H1 (cell line): ENCODE results near the gene ENOSF1. TPM values are rescaled to one million over a fixed set of nuclear protein-coding genes. Genes with fewer than 3 reads are reported as not detected.

Experiments used
- CTCF ChIA-PET: fragments of 300-600 bp; sonication (Branson Sonifier 250); formaldehyde crosslinking; loops from one replicate; lab custom pipeline; 2021; ENCODE audit not compliant: partially characterized antibody; lab: Charles Lee
- POLR2A ChIA-PET: fragments of 300-600 bp; sonication (Branson Sonifier 250); formaldehyde crosslinking; loops from one replicate; lab custom pipeline; 2021; ENCODE audit warnings: inconsistent platforms; ENCODE audit not compliant: partially characterized antibody; lab: Charles Lee
- DNase-seq, 2 experiments: peaks; one replicate each; pipeline versions ENCODE4 v3.0.0 to v3.0.0-alpha.2; 2010 to 2022; ENCODE audit warnings: low spot score in 2 of 2, low read depth in 1 of 2, mixed read lengths in 1 of 2
- FAIRE-seq: peaks from 2 replicates; lab custom pipeline; 2011; peaks lifted over from hg19 to GRCh38; lab: Jason Lieb, UNC
- H2AFZ ChIP-seq: 2 replicates; pipeline ENCODE4 v1.8.1; 2012; ENCODE audit warnings: low read length, inconsistent platforms
- H2AK5ac ChIP-seq: 2 replicates; pipeline ENCODE4 v1.6.1; 2013; ENCODE audit warnings: low read depth, low read length
- H2BK120ac ChIP-seq: replicated peaks from 2 replicates; pipeline ENCODE3; 2013; ENCODE audit warnings: low read depth, low read length, inconsistent platforms
- H2BK12ac ChIP-seq: 2 replicates; pipeline ENCODE4 v1.6.1; 2013; ENCODE audit warnings: low read depth, low read length
- H2BK15ac ChIP-seq: 2 replicates; pipeline ENCODE4 v1.6.1; 2013; ENCODE audit warnings: low read length
- H2BK20ac ChIP-seq: 2 replicates; pipeline ENCODE4 v1.6.1; 2013; ENCODE audit warnings: low read length
- H2BK5ac ChIP-seq: 2 replicates; pipeline ENCODE4 v1.6.1; 2013; ENCODE audit warnings: low read depth, low read length
- H3K14ac ChIP-seq: 2 replicates; pipeline ENCODE4 v1.6.1; 2013; ENCODE audit warnings: inconsistent platforms; ENCODE audit not compliant: insufficient read length
- H3K18ac ChIP-seq: 2 replicates; pipeline ENCODE4 v1.6.1; 2013; ENCODE audit warnings: low read length; ENCODE audit errors: extremely low read depth
- H3K23ac ChIP-seq: 2 replicates; pipeline ENCODE4 v1.6.1; 2013; ENCODE audit warnings: inconsistent platforms; ENCODE audit not compliant: insufficient read length
- H3K23me2 ChIP-seq: 2 replicates; pipeline ENCODE4 v1.6.1; 2013; ENCODE audit warnings: low read depth, low read length
- H3K27ac ChIP-seq: 2 replicates; pipeline ENCODE4 v1.6.1; 2011; ENCODE audit warnings: low read depth, low read length, inconsistent platforms
- H3K27me3 ChIP-seq, 4 experiments: replicated peaks in 1 of 4; 1 replicate in 1 of 4; 2 replicates in 3 of 4; pipeline versions ENCODE4 v1.6.1 to v1.8.1; 2011 to 2013; ENCODE audit warnings: low read length in 3 of 4, mild to moderate bottlenecking in 3 of 4, inconsistent platforms in 2 of 4, mixed read lengths in 2 of 4, moderate library complexity in 1 of 4; ENCODE audit not compliant: control insufficient read depth in 3 of 4, insufficient read depth in 3 of 4; ENCODE audit errors: extremely low read depth in 1 of 4
- H3K36me3 ChIP-seq, 4 experiments: 2 replicates each; pipeline versions ENCODE4 v1.6.1 to v1.8.1; 2011 to 2013; ENCODE audit warnings: mild to moderate bottlenecking in 4 of 4, low read length in 3 of 4, moderate library complexity in 2 of 4, control low read depth in 1 of 4, inconsistent platforms in 1 of 4; ENCODE audit not compliant: insufficient read depth in 4 of 4, control insufficient read depth in 2 of 4
- H3K4ac ChIP-seq: replicated peaks from 2 replicates; pipeline ENCODE3; 2013; ENCODE audit warnings: low read length, low read depth, mixed read lengths, inconsistent platforms; ENCODE audit not compliant: insufficient read length
- H3K4me1 ChIP-seq, 4 experiments: replicated peaks in 1 of 4; 1 replicate in 1 of 4; 2 replicates in 3 of 4; pipeline versions ENCODE4 v1.6.1 to v1.8.1; 2011 to 2013; ENCODE audit warnings: low read length in 3 of 4, inconsistent platforms in 2 of 4, mixed read lengths in 1 of 4; ENCODE audit not compliant: insufficient read depth in 4 of 4, control insufficient read depth in 3 of 4
- H3K4me2 ChIP-seq, 2 experiments: 2 replicates each; pipeline versions ENCODE4 v1.6.1 to v1.8.1; 2011 to 2013; ENCODE audit warnings: low read depth in 2 of 2, low read length in 2 of 2, control low read depth in 1 of 2, inconsistent platforms in 1 of 2, mild to moderate bottlenecking in 1 of 2; ENCODE audit not compliant: insufficient read depth in 1 of 2
- H3K4me3 ChIP-seq, 4 experiments: fragments of 200-600, 300-600 bp in 1 of 4; sonication (generic), shearing (Covaris generic), sonication (Bioruptor Twin) in 1 of 4; 2 replicates each; pipeline versions ENCODE4 v1.5.1 to v1.8.1; 2011 to 2016; ENCODE audit warnings: low read length in 4 of 4, low read depth in 3 of 4, control low read depth in 2 of 4, inconsistent platforms in 2 of 4, mild to moderate bottlenecking in 2 of 4, mixed read lengths in 1 of 4, moderate library complexity in 1 of 4; ENCODE audit not compliant: insufficient read depth in 2 of 4; ENCODE audit errors: extremely low read depth in 1 of 4
- H3K56ac ChIP-seq: replicated peaks from 2 replicates; pipeline ENCODE3; 2013; ENCODE audit warnings: low read depth, mild to moderate bottlenecking, mixed read lengths, low read length, inconsistent platforms; ENCODE audit not compliant: insufficient read length
- H3K79me1 ChIP-seq: 2 replicates; pipeline ENCODE4 v1.6.1; 2013; ENCODE audit warnings: low read depth, low read length, control low read depth
- H3K79me2 ChIP-seq, 2 experiments: 2 replicates each; pipeline versions ENCODE4 v1.6.1 to v1.8.1; 2012 to 2013; ENCODE audit warnings: low read length in 2 of 2, mild to moderate bottlenecking in 2 of 2, inconsistent platforms in 1 of 2; ENCODE audit not compliant: insufficient read depth in 2 of 2, control insufficient read depth in 1 of 2
- H3K9ac ChIP-seq, 4 experiments: replicated peaks in 1 of 4; 1 replicate in 1 of 4; 2 replicates in 3 of 4; pipeline versions ENCODE4 v1.6.1 to v1.8.1; 2011 to 2013; ENCODE audit warnings: low read depth in 3 of 4, low read length in 3 of 4, control low read depth in 2 of 4, mild to moderate bottlenecking in 2 of 4, moderate library complexity in 2 of 4, inconsistent platforms in 1 of 4; ENCODE audit errors: extremely low read depth in 1 of 4
- H3K9me3 ChIP-seq, 2 experiments: 2 replicates each; pipeline versions ENCODE4 v1.6.1 to v1.8.1; 2012 to 2013; ENCODE audit warnings: mild to moderate bottlenecking in 2 of 2, moderate library complexity in 2 of 2, control low read depth in 1 of 2, inconsistent platforms in 1 of 2, low read depth in 1 of 2, low read length in 1 of 2, mixed read lengths in 1 of 2; ENCODE audit not compliant: insufficient read depth in 2 of 2
- H4K20me1 ChIP-seq, 2 experiments: replicated peaks in 1 of 2; 2 replicates each; pipeline versions ENCODE3 to v1.8.1; 2011 to 2013; ENCODE audit warnings: inconsistent platforms in 2 of 2, low read length in 2 of 2, mild to moderate bottlenecking in 1 of 2; ENCODE audit not compliant: insufficient read depth in 2 of 2, control insufficient read depth in 1 of 2
- H4K5ac ChIP-seq: 2 replicates; pipeline ENCODE4 v1.6.1; 2013; ENCODE audit warnings: low read length, low read depth, mixed read lengths, inconsistent platforms; ENCODE audit not compliant: insufficient read length
- H4K8ac ChIP-seq: 2 replicates; pipeline ENCODE4 v1.8.0; 2013; ENCODE audit warnings: mild to moderate bottlenecking, moderate library complexity, low read length, inconsistent platforms; ENCODE audit not compliant: insufficient read depth; ENCODE audit errors: extremely low read depth
- H4K91ac ChIP-seq: replicated peaks from 2 replicates; pipeline ENCODE3; 2013; ENCODE audit warnings: low read length, mixed read lengths, inconsistent platforms; ENCODE audit not compliant: insufficient read length
- BACH1 ChIP-seq: IDR thresholded peaks from 2 replicates; pipeline ENCODE4 v1.6.1; 2012; ENCODE audit warnings: low read length, improper control_type of control experiment
- CBX5 ChIP-seq: fragments of 300-800, 300-1000 bp; sonication (generic); IDR thresholded peaks from 2 replicates; pipeline ENCODE4 v1.7.1; 2016; ENCODE audit warnings: antibody characterized with exemption, low read length, low read depth
- CHD1 ChIP-seq: IDR thresholded peaks from 2 replicates; pipeline ENCODE4 v1.6.1; 2012; ENCODE audit warnings: low read depth, low read length, improper control_type of control experiment
- EGR1 ChIP-seq: IDR thresholded peaks from 2 replicates; pipeline ENCODE4 v1.6.1; 2011; ENCODE audit warnings: low read depth, low read length, borderline replicate concordance
- KDM5A ChIP-seq: fragments of 200-600 bp; IDR thresholded peaks from 2 replicates; pipeline ENCODE4 v1.7.1; 2012; ENCODE audit warnings: mild to moderate bottlenecking, low read length, inconsistent platforms, mixed read lengths
- MAFK ChIP-seq: IDR thresholded peaks from 2 replicates; pipeline ENCODE4 v1.6.1; 2012; ENCODE audit warnings: low read depth, mild to moderate bottlenecking, improper control_type of control experiment, low read length
- PHF8 ChIP-seq: fragments of 200-600 bp; sonication (generic); conservative IDR thresholded peaks from 2 replicates; pipeline ENCODE4 v1.7.1; 2012; ENCODE audit warnings: low read depth, mild to moderate bottlenecking, inconsistent platforms, low read length, moderate library complexity
- RAD21 ChIP-seq, 2 experiments: IDR thresholded peaks in 1 of 2; conservative IDR thresholded peaks in 1 of 2; 2 replicates each; pipeline ENCODE4 v1.6.1; 2011; ENCODE audit warnings: low read depth in 2 of 2, low read length in 2 of 2, improper control_type of control experiment in 1 of 2, inconsistent platforms in 1 of 2, mild to moderate bottlenecking in 1 of 2, moderate library complexity in 1 of 2
- RBBP5 ChIP-seq: IDR thresholded peaks from 2 replicates; pipeline ENCODE4 v1.7.1; 2012; ENCODE audit warnings: low read depth, mild to moderate bottlenecking, inconsistent platforms, low read length, moderate library complexity, borderline replicate concordance
- RXRA ChIP-seq: IDR thresholded peaks from 2 replicates; pipeline ENCODE4 v1.6.1; 2011; ENCODE audit warnings: low read depth, mild to moderate bottlenecking, low read length, moderate library complexity; ENCODE audit not compliant: insufficient read depth
- SIN3A ChIP-seq, 2 experiments: IDR thresholded peaks in 1 of 2; conservative IDR thresholded peaks in 1 of 2; 2 replicates each; pipeline ENCODE4 v1.6.1; 2011 to 2012; ENCODE audit warnings: low read length in 2 of 2, improper control_type of control experiment in 1 of 2, low read depth in 1 of 2, mild to moderate bottlenecking in 1 of 2
- SIX5 ChIP-seq: IDR thresholded peaks from 2 replicates; pipeline ENCODE4 v1.6.1; 2011; ENCODE audit warnings: mild to moderate bottlenecking, low read depth, low read length
- SP1 ChIP-seq: IDR thresholded peaks from 2 replicates; pipeline ENCODE4 v1.6.1; 2011; ENCODE audit warnings: low read depth, low read length
- WGBS, 2 experiments: shearing (Covaris generic) in 1 of 2; methylation state at CpG; one replicate each; pipeline versions ENCODE4 v1.1.6 to v1.1.7; 2013 to 2015; ENCODE audit warnings: low lambda C conversion rate in 2 of 2, mixed read lengths in 2 of 2, inconsistent platforms in 1 of 2, low coverage in 1 of 2, missing lambda C conversion rate in 1 of 2; ENCODE audit not compliant: insufficient replicate concordance in 2 of 2, insufficient coverage in 1 of 2, insufficient read length in 1 of 2; ENCODE audit errors: extremely low coverage in 1 of 2, missing lambda C conversion rate in 1 of 2; 5-methylcytosine and 5-hydroxymethylcytosine counted together
- polyA plus RNA-seq, 7 experiments: library from polyadenylated mRNA; depleted of rRNA in 3 of 7; stranded (reverse) in 5 of 7; unstranded in 2 of 7; fragments of >200 nt in 5 of 7; fragments of 200-250 nt in 2 of 7; gene quantifications; 1 replicate in 5 of 7; 2 replicates in 1 of 7; 4 replicates in 1 of 7; pipeline versions ENCODE4 v1.2.1 to v1.2.3, GENCODE V29; 2011 to 2013; ENCODE audit warnings: missing spikeins in 2 of 7, mixed read lengths in 2 of 7
- total RNA-seq: library from RNA; stranded (reverse); fragmentation: NEBNext Ultra II Directional; extraction: Animal tissue kit (Norgen Biotek cat#: 25700); gene quantifications from 2 replicates; pipeline ENCODE4 v1.2.1, GENCODE V29; 2021

Gene ENOSF1
- total and polyA plus RNA-seq, 2 of the 8 experiments (the other 6 are each of a cell fraction or from before 2014, with no cell fraction given): 15.4 to 26.4 TPM

- Histone ChIP-seq H3K23ac (no peak overlapping the region), H3K79me2 (peaks cover 12 to 38% of the 10 kb centered on the region in 2 experiments), H4K8ac (no peak overlapping the region), H2BK5ac (no peak overlapping the region), H4K91ac (no peak overlapping the region), H2AFZ (peak overlapping the region; percentile 60), H3K36me3 (peaks cover 0 to 7% (median 0%) of the 10 kb centered on the region in 4 experiments; a peak in 3 of 8 replicates), H3K4me2 (peak overlapping the region; percentile 81 to 86), H3K79me1 (peaks cover 9% of the 10 kb centered on the region; the same call in 1 of the 2 replicates), H3K4me3 (peak overlapping the region; percentile 64 to 86 (median 76)), H4K5ac (no peak overlapping the region), H3K27me3 (no peaks in the 10 kb centered on the region), H2BK12ac (no peak overlapping the region; the same call in 1 of the 2 replicates), H3K4ac (no peak overlapping the region), H3K14ac (no peak overlapping the region), H2BK20ac (no peak overlapping the region), H3K18ac (no peak overlapping the region), H2BK15ac (no peak overlapping the region), H4K20me1 (peaks cover 3 to 6% of the 10 kb centered on the region in 2 experiments), H3K4me1 (peaks cover 0 to 3% (median 1%) of the 10 kb centered on the region in 4 experiments; a peak in 2 of 7 replicates), H3K23me2 (peaks cover 8% of the 10 kb centered on the region; the same call in 1 of the 2 replicates), H3K56ac (no peak overlapping the region), H3K9me3 (no peaks in the 10 kb centered on the region), H2AK5ac (peak overlapping the region; percentile 53; the same call in 1 of the 2 replicates), H2BK120ac (no peak overlapping the region), H3K9ac (peak overlapping the region in 1 of 4 experiments; percentile 47; a peak in 1 of 7 replicates), H3K27ac (no peak overlapping the region)
- 23% methylated on average over 8 of the region's 8 CpGs; no CpG with 5 or more reads in 1 of the 2 experiments for WGBS, 2 experiments
- CTCF ChIA-PET: interaction anchor here (0.8 to 2.4 kb wide), 3 partner anchors 25 to 121 kb away, joined by 3 to 9 read pairs (median 7); no protein-coding TSS in a partner anchor
- FAIRE-seq: no peak
- DNase-seq: peak in 1 of 2 experiments; percentile 45
- POLR2A ChIA-PET: interaction anchor here (1.8 kb wide), 1 partner anchor 12 kb away, joined by 4 read pairs; no protein-coding TSS in a partner anchor
- TF ChIP-seq CHD1 (no peak), SIX5 (no peak), RBBP5 (no peak), SIN3A (conservative IDR thresholded peaks at IDR 0.05 in 1 of 2, IDR thresholded peaks at IDR 0.05 in 1 of 2; ENCODE audit: low read depth in 1 of 2, low read length in 2 of 2) (no peak), KDM5A (no peak), BACH1 (no peak), CBX5 (no peak), SP1 (no peak), MAFK (no peak), PHF8 (no peak), EGR1 (no peak), RXRA (no peak), RAD21 (IDR thresholded peaks at IDR 0.05 in 1 of 2, conservative IDR thresholded peaks at IDR 0.05 in 1 of 2; ENCODE audit: low read depth in 2 of 2, low read length in 2 of 2) (no peak)
These were observed 1.1 kb downstream of the ENOSF1 start for GRCh38 chr18:711310-711656.
